DOHH2 (cell line): ENCODE data around the gene FREM2.

Source experiments
- H3F3A ChIP-seq: fragments of 200-600 bp; sonication (generic), shearing (Covaris generic); 2 replicates; pipeline ENCODE4 v1.6.0; 2016; ENCODE audit warnings: antibody characterized with exemption, mild to moderate bottlenecking; ENCODE audit not compliant: control insufficient read depth, insufficient read depth
- H3K27ac ChIP-seq: fragments of 200-600 bp; sonication (generic); 2 replicates; pipeline ENCODE4 v1.5.1; 2014; ENCODE audit warnings: low read depth, mild to moderate bottlenecking, low read length, moderate library complexity
- H3K27me3 ChIP-seq: fragments of 200-600 bp; sonication (generic); 2 replicates; pipeline ENCODE4 v1.6.1; 2014; ENCODE audit warnings: mild to moderate bottlenecking, low read length, mixed read lengths; ENCODE audit not compliant: control insufficient read depth
- H3K36me3 ChIP-seq: fragments of 200-600 bp; sonication (generic); 2 replicates; pipeline ENCODE4 v1.6.1; 2014; ENCODE audit warnings: mild to moderate bottlenecking, low read length, moderate library complexity, mixed read lengths; ENCODE audit not compliant: control insufficient read depth
- H3K4me1 ChIP-seq: fragments of 200-600 bp; sonication (generic); 2 replicates; pipeline ENCODE4 v1.6.1; 2014; ENCODE audit warnings: mild to moderate bottlenecking, low read length, mixed read lengths; ENCODE audit not compliant: control insufficient read depth
- H3K4me2 ChIP-seq: fragments of 200-600 bp; sonication (generic); 2 replicates; pipeline ENCODE4 v1.6.0; 2014; ENCODE audit warnings: mild to moderate bottlenecking, low read length, moderate library complexity
- H3K4me3 ChIP-seq: fragments of 200-600 bp; sonication (generic); 2 replicates; pipeline ENCODE4 v1.5.1; 2014; ENCODE audit warnings: mild to moderate bottlenecking, low read length, mixed read lengths
- H3K79me2 ChIP-seq: fragments of 200-600 bp; sonication (generic); 2 replicates; pipeline ENCODE4 v1.6.1; 2014; ENCODE audit warnings: mild to moderate bottlenecking, low read length, mixed read lengths; ENCODE audit not compliant: control insufficient read depth
- H3K9me2 ChIP-seq: fragments of 200-600 bp; sonication (generic); replicated peaks from 2 replicates; pipeline ENCODE4 v1.6.1; 2014; ENCODE audit warnings: mild to moderate bottlenecking, low read length, mixed read lengths; ENCODE audit not compliant: control insufficient read depth
- H3K9me3 ChIP-seq: fragments of 200-600 bp; sonication (generic); 2 replicates; pipeline ENCODE4 v1.6.1; 2014; ENCODE audit warnings: antibody characterized with exemption, low read length, mixed read lengths; ENCODE audit not compliant: control insufficient read depth, insufficient read depth
- H4K20me1 ChIP-seq: fragments of 200-600 bp; sonication (generic); 2 replicates; pipeline ENCODE4 v1.6.0; 2014; ENCODE audit warnings: low read depth, mild to moderate bottlenecking, antibody characterized with exemption, low read length, moderate library complexity; ENCODE audit not compliant: control insufficient read depth, insufficient read depth
- CTCF ChIP-seq: fragments of 200-600 bp; sonication (generic); IDR thresholded peaks from one replicate; pipeline ENCODE4 v1.5.1; 2014; ENCODE audit warnings: antibody characterized with exemption, mild to moderate bottlenecking, low read depth, low read length; ENCODE audit not compliant: poor library complexity, severe bottlenecking
- EZH2phosphoT487 ChIP-seq: fragments of 200-600 bp; sonication (generic); IDR thresholded peaks from 2 replicates; pipeline ENCODE4 v1.6.1; 2017; ENCODE audit warnings: borderline replicate concordance, mild to moderate bottlenecking, antibody characterized with exemption, low read length, moderate library complexity, mixed read lengths

Gene FREM2

GRCh38 chr13:38697628-38698333 is 10.9 kb downstream of the FREM2 start:
- Histone ChIP-seq H3K79me2 (no peaks in the 10 kb centered on the region), H4K20me1 (no peaks in the 10 kb centered on the region), H3K4me3 (no peak overlapping the region), H3F3A (no peaks in the 10 kb centered on the region), H3K27ac (no peak overlapping the region), H3K9me2 (no peaks in the 10 kb centered on the region), H3K4me1 (no peaks in the 10 kb centered on the region), H3K36me3 (no peaks in the 10 kb centered on the region), H3K4me2 (no peak overlapping the region), H3K9me3 (no peaks in the 10 kb centered on the region), H3K27me3 (no peaks in the 10 kb centered on the region)
- TF ChIP-seq CTCF (no peak), EZH2phosphoT487 (no peak)

DNA sequence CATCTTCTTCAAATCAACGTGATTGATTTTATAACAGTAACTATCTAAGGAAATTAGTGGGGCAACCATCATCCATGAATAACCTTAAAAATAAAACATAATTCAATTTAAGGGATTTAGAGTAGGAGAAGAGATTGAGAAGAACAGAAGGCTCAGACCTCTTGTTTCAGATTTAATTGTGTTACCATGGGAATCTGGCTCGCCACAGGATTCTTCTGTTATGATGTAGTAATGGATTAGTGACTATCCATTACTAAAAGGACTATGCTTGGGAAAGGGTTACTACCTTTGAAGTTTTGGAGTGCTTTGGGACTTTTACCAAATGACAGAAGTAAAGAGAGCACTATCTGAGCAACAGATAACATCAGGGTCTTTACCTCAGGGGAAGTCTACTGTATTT is 13.2 kb downstream of the FREM2 start:
- H3K4me1 ChIP-seq, result no peaks in the 10 kb centered on the region
- H3K4me2 ChIP-seq, result no peak overlapping the region

DNA sequence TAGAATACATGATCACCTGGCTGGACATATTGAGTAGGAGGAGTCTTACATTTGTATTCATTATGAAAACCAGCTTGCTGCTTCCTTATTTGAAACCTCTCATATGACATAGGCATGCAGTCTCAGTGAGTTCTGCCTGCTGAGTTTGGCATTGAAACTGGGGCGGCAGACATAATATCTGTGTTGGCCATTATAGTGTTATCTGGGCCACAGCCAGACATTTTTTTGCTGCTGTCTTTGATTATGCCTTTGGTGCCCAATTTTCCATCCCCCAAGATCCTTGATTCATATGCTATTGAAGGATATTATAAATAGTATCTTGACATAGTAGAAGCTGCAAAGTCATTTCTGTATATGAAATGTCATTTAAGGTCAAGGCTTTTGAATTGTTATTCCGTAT is 15.8 kb downstream of the FREM2 start:
- Histone ChIP-seq H3K79me2 (no peaks in the 10 kb centered on the region), H3F3A (no peaks in the 10 kb centered on the region), H3K4me1 (no peaks in the 10 kb centered on the region), H3K4me3 (no peak overlapping the region), H4K20me1 (no peaks in the 10 kb centered on the region), H3K9me2 (no peaks in the 10 kb centered on the region), H3K4me2 (no peak overlapping the region), H3K27ac (no peak overlapping the region), H3K36me3 (no peaks in the 10 kb centered on the region), H3K27me3 (no peaks in the 10 kb centered on the region), H3K9me3 (no peaks in the 10 kb centered on the region)
- TF ChIP-seq EZH2phosphoT487 (no peak), CTCF (no peak)

More for the DNA sequence above, 13.2 kb downstream of the FREM2 start:
- Histone ChIP-seq H4K20me1 (no peaks in the 10 kb centered on the region), H3F3A (no peaks in the 10 kb centered on the region), H3K27ac (no peak overlapping the region), H3K36me3 (no peaks in the 10 kb centered on the region), H3K27me3 (no peaks in the 10 kb centered on the region), H3K9me2 (no peaks in the 10 kb centered on the region), H3K9me3 (no peaks in the 10 kb centered on the region), H3K4me3 (no peak overlapping the region), H3K79me2 (no peaks in the 10 kb centered on the region)
- TF ChIP-seq CTCF (no peak), EZH2phosphoT487 (no peak)
